ENCODE data around the gene GDPGP1.
"Not testable (repeated sequence)": the region's sequence is repeated elsewhere in the genome, so short reads cannot be mapped to it uniquely, and the experiment has no call there.

GDPGP1 gene

GRCh38 chr15:90264671-90265070 is 30.7 kb downstream of the GDPGP1 start:
- DNase-seq: no peak

GRCh38 chr15:90265271-90266060 is 31.5 kb downstream of the GDPGP1 start, which contains the start of gene NGRN:
TSS of gene NGRN (plus strand) at chr15:90265672. CDS start at chr15:90265713, 41 bp downstream.
- peak; percentile 81 for DNase-seq

DNA sequence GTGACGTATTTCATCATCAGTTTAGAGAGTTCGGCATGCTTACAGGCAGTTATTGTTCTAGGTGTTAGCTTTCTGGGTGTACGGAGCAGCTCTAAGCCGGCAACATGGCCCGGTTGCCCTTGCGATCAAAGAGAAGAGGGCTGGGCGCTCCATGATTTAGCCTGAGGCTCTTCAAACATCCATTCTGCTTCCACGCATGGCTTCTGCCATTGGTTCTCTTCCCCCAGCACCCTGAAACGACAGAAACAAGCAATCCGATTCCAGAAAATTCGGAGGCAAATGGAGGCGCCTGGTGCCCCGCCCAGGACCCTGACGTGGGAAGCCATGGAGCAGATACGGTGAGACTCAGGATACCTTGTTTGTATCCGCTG is 32.0 kb downstream of the GDPGP1 start:
- DNase-seq: no peak

GRCh38 chr15:90266485-90266884 is 32.5 kb downstream of the GDPGP1 start:
- no peak for DNase-seq

DNA sequence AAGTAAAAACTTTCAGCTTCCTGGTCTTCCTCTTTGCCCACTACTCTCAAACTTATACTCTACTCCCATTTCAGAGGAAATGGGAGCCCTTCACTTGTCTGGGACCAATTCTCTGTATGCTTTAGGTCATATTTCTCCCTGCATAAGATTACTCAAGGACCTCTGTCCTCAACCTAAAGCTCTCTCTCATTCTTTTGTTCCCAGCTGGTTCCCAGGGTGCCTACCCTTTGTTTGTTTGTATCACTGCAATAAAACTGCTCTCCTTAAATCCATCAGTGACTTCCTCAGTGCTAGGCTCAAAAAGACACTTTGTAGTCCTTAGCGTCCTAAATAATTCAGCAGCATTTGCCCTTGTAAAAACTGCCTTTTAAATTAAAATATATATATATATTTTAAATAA is 34.4 kb downstream of the GDPGP1 start:
- no peak for DNase-seq

GRCh38 chr15:90270502-90271150 is 36.6 kb downstream of the GDPGP1 start:
- DNase-seq: no peak

DNA sequence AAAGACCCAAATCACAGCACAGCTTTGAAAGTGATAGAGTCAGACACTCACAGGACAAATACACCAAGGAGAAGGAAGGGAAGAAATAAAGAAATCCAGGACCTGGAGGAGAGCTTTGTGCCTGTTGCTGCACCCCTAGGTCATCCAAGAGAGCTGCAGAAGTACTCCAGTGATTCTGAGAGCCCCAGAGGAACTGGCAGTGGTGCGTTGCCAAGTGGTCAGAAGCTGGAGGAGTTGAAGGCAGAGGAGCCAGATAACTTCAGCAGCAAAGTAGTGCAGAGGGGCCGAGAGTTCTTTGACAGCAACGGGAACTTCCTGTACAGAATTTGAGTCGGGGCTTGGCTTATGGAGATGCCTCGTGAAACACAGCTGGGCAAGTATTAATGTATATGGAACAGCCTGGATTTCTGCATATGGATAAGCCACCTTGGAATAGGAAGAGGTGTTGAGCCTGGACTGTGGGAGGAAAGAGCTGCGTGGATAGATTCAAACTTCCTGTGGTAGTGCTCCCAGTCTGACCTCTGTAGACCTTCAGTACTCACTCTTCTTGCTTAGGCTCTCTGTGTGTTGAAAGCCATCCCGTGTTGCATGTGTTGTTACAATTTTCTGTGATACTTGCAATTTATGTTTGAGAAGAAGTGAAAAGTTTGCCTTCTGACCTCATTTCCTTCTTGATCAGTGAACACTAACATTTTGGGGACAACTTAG is 37.6 kb downstream of the GDPGP1 start:
- DNase-seq: no peak

- not testable (repeated sequence) for DNase-seq
Measured at GRCh38 chr15:90278467-90278866, 44.5 kb downstream of the GDPGP1 start.

DNA sequence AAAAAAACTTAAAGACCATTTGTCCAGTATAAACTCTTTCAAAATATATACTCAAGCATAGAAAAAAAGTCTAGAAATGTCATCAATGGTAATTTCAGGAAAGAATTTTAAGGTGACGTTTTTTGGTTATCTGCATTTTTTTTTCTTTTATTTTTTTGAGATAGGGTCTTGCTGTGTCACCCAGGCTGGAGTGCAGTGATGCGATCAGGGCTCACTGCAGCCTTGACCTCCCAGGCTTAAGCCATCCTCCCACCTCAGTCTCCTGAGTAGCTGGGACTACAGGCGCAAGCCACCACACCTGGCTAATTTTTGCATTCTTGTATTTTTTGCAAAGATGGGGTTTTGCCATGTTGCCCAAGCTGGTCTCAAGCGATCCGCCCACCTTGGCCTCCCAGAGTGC is 46.7 kb downstream of the GDPGP1 start:
- DNase-seq: not testable (repeated sequence)

GRCh38 chr15:90281637-90282036 is 47.6 kb downstream of the GDPGP1 start:
- not testable (repeated sequence) for DNase-seq

DNA sequence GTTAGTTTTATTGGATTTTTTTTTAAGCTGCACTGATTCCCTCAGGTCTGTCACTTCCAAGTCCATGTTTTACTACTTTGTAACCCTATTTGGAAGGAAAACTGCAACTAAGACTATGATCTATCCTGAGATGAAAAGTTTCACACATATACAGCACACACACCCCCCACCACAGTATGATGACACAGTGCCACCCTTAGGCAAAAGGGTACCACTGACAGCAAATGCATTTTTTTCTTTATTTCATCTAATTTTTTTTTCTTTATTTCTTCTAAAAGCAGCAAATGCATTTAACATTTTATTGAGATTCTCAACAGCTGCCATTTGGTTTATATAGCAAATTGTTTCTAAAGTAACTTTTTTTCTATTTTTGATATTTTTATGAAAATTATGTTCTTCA is 52.7 kb downstream of the GDPGP1 start:
- peak; percentile 7 for DNase-seq

DNA sequence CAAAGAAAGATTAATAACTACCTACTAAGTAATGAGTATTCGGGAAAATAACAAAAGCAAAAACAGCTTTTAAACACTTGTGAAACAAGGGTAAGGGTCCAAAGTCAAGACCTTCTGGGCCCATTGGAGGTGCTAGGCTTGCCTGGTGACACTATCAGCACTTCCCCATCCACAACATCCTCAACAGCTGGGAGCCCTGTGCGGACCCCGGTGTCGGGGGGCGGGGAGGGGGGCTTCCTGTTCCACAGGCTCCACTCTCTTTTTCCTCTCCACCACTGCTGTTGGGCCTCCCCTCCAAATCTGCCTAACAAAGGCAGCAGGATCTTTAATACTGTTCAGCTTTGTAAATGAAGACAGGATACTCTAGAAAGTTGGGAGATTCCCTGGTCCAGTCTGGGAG is 53.1 kb downstream of the GDPGP1 start:
- no peak for DNase-seq

- DNase-seq: no peak
Measured at GRCh38 chr15:90287946-90288345, 53.9 kb downstream of the GDPGP1 start.

DNA sequence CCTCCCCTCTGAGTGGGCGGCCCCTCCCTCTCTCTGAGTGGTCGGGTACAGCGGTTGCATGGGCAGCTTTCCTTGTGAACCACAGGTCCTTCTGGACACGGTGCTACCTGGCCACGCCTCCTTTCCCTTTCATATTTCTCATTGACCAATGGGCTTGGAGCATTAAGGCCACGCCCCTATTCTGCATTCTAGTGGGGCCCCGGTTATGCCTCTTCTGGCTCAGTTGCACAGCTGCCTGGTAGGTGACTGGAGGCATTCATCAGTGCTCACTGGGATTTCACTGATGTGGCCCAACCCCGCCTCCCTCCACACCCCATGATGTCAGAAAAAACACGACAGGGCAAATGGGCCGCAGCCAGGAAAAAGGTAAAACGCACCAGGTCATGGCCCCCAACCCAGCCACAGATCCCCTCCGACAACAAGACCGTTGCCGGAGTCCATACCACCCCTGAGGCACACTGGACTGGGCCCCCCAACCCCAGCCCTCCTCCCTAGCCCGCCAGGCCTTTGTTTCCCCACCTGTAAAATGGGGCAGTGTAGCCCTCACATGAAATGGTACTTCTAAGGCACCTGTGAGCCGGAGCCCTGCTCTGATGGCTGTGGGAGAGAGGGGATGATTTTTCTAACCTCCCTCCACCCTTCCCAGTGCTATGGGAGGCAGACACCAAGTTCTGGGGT is 57.8 kb downstream of the GDPGP1 start:
- no peak for DNase-seq

- peak; percentile 32 for DNase-seq
Measured at GRCh38 chr15:90293040-90293810, 59.2 kb downstream of the GDPGP1 start.

DNA sequence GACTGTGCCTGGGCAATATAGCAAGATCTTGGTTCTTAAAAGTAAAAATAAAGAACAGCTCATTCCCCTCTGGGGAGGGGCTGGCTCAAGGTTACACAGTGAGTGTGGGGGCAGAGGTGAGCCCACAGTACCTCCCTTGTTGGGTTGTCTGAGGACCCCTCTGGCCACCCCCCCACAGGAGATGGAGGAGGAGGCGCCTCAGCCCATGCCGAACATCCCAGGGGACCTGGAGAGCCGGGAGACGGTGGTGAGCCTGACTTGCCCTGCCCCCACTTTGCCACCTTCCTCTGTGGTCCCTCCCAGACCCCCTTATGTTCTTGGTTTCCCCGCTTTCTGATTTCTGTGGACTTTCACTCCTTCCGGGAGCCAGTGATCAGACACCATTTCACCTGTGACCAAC is 60.1 kb downstream of the GDPGP1 start:
- no peak for DNase-seq

- no peak for DNase-seq
Measured at GRCh38 chr15:90294601-90295269, 60.7 kb downstream of the GDPGP1 start.

GRCh38 chr15:90295270-90295648 is 61.2 kb downstream of the GDPGP1 start:
- DNase-seq: no peak

All from NCI-H1694 (cell line).